Stimulated activated CD8-positive, alpha-beta memory T cell treated with anti-CD3 and anti-CD28 coated beads, Interleukin-15, amount 100 ng/mL, for 24 hours (primary cell): ENCODE data around the gene SELP.
"Not testable (repeated sequence)": the region's sequence is repeated elsewhere in the genome, so short reads cannot be mapped to it uniquely, and the experiment has no call there.

Source experiments
- DNase-seq: peaks from one replicate; pipeline ENCODE4 v3.0.0-alpha.2; 2020; ENCODE audit warnings: low read depth

The SELP gene

GRCh38 chr1:169630006-169630405 is at the start of gene SELP:
TSS of gene SELP (minus strand) at chr1:169630124. CDS start at chr1:169630074, 50 bp downstream.
- no peak for DNase-seq

GRCh38 chr1:169679692-169680091 is 49.8 kb upstream of the SELP start:
- DNase-seq, result no peak

- DNase-seq, result no peak
Measured at GRCh38 chr1:169676001-169676400, 46.1 kb upstream of the SELP start.

- no peak for DNase-seq
Measured at GRCh38 chr1:169670836-169671235, 40.9 kb upstream of the SELP start.

- not testable (repeated sequence) for DNase-seq
Measured at GRCh38 chr1:169670244-169670643, 40.3 kb upstream of the SELP start.

- not testable (repeated sequence) for DNase-seq
Measured at GRCh38 chr1:169667699-169668596, 38.0 kb upstream of the SELP start.

GRCh38 chr1:169667227-169667639 is 37.3 kb upstream of the SELP start:
- DNase-seq, result not testable (repeated sequence)

- DNase-seq, result not testable (repeated sequence)
Measured at GRCh38 chr1:169662680-169663079, 32.8 kb upstream of the SELP start.

- DNase-seq, result not testable (repeated sequence)
Measured at GRCh38 chr1:169661066-169661465, 31.1 kb upstream of the SELP start.

- DNase-seq, result not testable (repeated sequence)
Measured at GRCh38 chr1:169658777-169659176, 28.9 kb upstream of the SELP start.

GRCh38 chr1:169653873-169654272 is 23.9 kb upstream of the SELP start:
- DNase-seq, result no peak

GRCh38 chr1:169651035-169651434 is 21.1 kb upstream of the SELP start:
- no peak for DNase-seq

- no peak for DNase-seq
Measured at GRCh38 chr1:169650551-169650950, 20.6 kb upstream of the SELP start.

GRCh38 chr1:169648709-169649108 is 18.8 kb upstream of the SELP start:
- no peak for DNase-seq

- DNase-seq, result no peak
Measured at GRCh38 chr1:169648187-169648586, 18.3 kb upstream of the SELP start.

- DNase-seq, result no peak
Measured at GRCh38 chr1:169647512-169647911, 17.6 kb upstream of the SELP start.

GRCh38 chr1:169644297-169644696 is 14.4 kb upstream of the SELP start:
- no peak for DNase-seq

- no peak for DNase-seq
Measured at GRCh38 chr1:169634877-169635276, 5.0 kb upstream of the SELP start.

GRCh38 chr1:169634145-169634544 is 4.2 kb upstream of the SELP start:
- no peak for DNase-seq

- DNase-seq, result no peak
Measured at GRCh38 chr1:169631249-169631648, 1.3 kb upstream of the SELP start.

- DNase-seq, result no peak
Measured at GRCh38 chr1:169624912-169625311, 5.0 kb downstream of the SELP start.

GRCh38 chr1:169624122-169624521 is 5.8 kb downstream of the SELP start:
- DNase-seq, result no peak

- DNase-seq, result no peak
Measured at GRCh38 chr1:169623132-169623926, 6.6 kb downstream of the SELP start.
